OCI-LY1 (cell line): ENCODE data around the gene PTPRN2.

ENCODE experiments used
- EZH2 ChIP-seq: fragments of 200-600 bp; sonication (generic), shearing (Covaris generic); IDR thresholded peaks from 2 replicates; pipeline ENCODE4 v1.8.0; 2017; ENCODE audit warnings: borderline replicate concordance, mixed run types, mild to moderate bottlenecking, antibody characterized with exemption, low read length, moderate library complexity, mixed read lengths
- TF ChIP-seq, protein P1 (sequence below): fragments of 200-600 bp; sonication (generic), shearing (Covaris generic); IDR thresholded peaks from 2 replicates; pipeline ENCODE4 v1.5.1; 2017; ENCODE audit warnings: mild to moderate bottlenecking, antibody characterized with exemption, low read length, moderate library complexity, mixed read lengths

DNA sequence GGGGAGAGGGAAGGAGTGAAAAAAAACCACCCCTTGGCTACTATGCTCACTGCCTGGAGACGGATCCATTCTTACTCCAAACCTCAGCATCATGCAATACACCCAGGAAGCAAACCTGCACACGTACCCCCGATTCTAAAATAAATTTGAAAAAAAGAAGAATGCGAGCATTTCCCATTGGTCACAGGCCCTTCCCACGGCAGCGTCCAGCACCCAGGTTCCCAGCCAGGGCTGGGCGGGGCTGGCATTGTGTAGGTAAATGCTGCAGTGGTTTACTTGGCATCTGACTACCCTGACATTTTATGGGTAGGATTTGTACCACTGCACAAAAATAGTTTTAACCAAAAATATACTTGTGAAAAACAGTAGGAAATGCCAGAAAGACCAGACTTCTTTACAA is 831.9 kb downstream of the PTPRN2 start:
- no peak for TF ChIP-seq EZH2
- TF ChIP-seq, protein P1, sequence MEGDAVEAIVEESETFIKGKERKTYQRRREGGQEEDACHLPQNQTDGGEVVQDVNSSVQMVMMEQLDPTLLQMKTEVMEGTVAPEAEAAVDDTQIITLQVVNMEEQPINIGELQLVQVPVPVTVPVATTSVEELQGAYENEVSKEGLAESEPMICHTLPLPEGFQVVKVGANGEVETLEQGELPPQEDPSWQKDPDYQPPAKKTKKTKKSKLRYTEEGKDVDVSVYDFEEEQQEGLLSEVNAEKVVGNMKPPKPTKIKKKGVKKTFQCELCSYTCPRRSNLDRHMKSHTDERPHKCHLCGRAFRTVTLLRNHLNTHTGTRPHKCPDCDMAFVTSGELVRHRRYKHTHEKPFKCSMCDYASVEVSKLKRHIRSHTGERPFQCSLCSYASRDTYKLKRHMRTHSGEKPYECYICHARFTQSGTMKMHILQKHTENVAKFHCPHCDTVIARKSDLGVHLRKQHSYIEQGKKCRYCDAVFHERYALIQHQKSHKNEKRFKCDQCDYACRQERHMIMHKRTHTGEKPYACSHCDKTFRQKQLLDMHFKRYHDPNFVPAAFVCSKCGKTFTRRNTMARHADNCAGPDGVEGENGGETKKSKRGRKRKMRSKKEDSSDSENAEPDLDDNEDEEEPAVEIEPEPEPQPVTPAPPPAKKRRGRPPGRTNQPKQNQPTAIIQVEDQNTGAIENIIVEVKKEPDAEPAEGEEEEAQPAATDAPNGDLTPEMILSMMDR: no peak
